ENCODE results near the gene HASPIN.
"Not testable (repeated sequence)": the region's sequence is repeated elsewhere in the genome, so short reads cannot be mapped to it uniquely, and the experiment has no call there.

Gene HASPIN

GRCh38 chr17:3698139-3698538, 25.6 kb upstream of the HASPIN start:
- TF ChIP-seq POLR2A (IDR thresholded peaks at IDR 0.05; ENCODE audit: low read depth, low read length), result no peak
- FAIRE-seq (no peak), DNase-seq (ENCODE audit: insufficient read length) (no peak)

- no peak for FAIRE-seq
- no peak for TF ChIP-seq POLR2AphosphoS5 (IDR thresholded peaks at IDR 0.05; ENCODE audit: low read depth, low read length)
- TF ChIP-seq POLR2A (IDR thresholded peaks at IDR 0.05; ENCODE audit: low read depth, low read length), result no peak
- DNase-seq (ENCODE audit: insufficient read length), result no peak
These were observed 23.8 kb upstream of the HASPIN start for GRCh38 chr17:3699951-3700350.

GRCh38 chr17:3702041-3702539, 21.6 kb upstream of the HASPIN start:
- not testable (repeated sequence) for FAIRE-seq

DNA sequence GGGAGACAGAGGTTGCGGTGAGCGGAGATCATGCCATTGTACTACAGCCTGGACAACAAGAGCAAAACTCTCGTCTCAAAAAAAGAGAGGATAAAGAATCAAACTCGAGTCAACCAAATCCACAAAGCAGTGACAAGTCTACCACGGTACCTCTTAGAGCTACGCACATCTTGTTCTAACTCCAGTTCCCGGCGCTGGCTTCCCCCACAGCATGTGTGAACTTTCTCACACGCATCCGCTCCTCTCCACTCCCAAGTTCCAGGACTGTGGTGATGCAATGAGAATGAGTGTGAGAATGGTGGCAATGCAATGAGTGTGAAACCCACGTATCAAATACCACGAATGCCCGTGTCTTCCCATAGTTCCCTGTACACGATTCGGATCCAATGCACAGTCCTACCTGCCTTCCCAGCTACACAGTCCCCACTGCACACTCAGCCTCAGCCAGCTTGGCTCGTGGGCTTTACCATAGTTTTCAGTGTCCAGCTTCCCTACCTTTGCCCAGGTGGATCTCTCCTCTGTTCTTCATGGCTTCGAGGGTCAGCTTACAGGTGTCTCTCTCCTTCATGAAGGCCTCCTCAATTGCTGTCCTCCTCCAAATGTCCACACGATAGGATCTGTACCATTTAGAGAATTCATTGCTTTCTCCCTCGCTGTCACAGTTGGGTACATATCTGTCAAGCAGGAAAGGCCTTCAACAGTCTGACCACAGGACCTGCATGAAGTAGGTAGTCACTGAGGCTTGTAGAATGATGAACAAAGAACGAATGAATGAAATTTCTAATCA, 18.6 kb upstream of the HASPIN start:
- TF ChIP-seq POLR2AphosphoS5 (IDR thresholded peaks at IDR 0.05; ENCODE audit: low read depth, low read length) (no peak), TAF1 (IDR thresholded peaks at IDR 0.05; ENCODE audit: borderline replicate concordance, low read depth, low read length) (no peak), POLR2A (IDR thresholded peaks at IDR 0.05; ENCODE audit: low read depth, low read length) (no peak)
- DNase-seq (ENCODE audit: insufficient read length) (no peak), FAIRE-seq (no peak)

More at GRCh38 chr17:3702041-3702539, 21.6 kb upstream of the HASPIN start:
- not testable (repeated sequence) for DNase-seq (ENCODE audit: insufficient read length)

DNA sequence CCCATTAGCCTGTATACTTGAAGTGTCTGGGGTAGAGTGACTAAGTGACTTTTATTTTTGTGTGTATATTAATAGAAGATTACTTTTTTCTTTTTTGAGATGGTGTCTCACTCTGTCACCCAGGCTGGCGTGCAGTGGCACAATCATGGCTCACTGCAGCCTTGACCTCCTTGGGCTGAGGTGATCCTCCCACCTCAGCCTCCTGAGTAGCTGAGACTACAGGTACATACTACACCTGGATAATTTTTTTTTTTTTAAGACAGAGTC, 18.1 kb upstream of the HASPIN start:
- FAIRE-seq; DNase-seq (ENCODE audit: insufficient read length): not testable (repeated sequence)

- TF ChIP-seq TAF1 (IDR thresholded peaks at IDR 0.05; ENCODE audit: borderline replicate concordance, low read depth, low read length) (no peak), POLR2A (IDR thresholded peaks at IDR 0.05; ENCODE audit: low read depth, low read length) (no peak), POLR2AphosphoS5 (IDR thresholded peaks at IDR 0.05; ENCODE audit: low read depth, low read length) (no peak)
These were observed 15.3 kb upstream of the HASPIN start for GRCh38 chr17:3708366-3708765.

GRCh38 chr17:3710951-3711383, 12.7 kb upstream of the HASPIN start:
- FAIRE-seq (peak; percentile 99), DNase-seq (ENCODE audit: insufficient read length) (peak; percentile 72)

More at GRCh38 chr17:3708366-3708765, 15.3 kb upstream of the HASPIN start:
- DNase-seq (ENCODE audit: insufficient read length), result no peak
- no peak for FAIRE-seq

DNA sequence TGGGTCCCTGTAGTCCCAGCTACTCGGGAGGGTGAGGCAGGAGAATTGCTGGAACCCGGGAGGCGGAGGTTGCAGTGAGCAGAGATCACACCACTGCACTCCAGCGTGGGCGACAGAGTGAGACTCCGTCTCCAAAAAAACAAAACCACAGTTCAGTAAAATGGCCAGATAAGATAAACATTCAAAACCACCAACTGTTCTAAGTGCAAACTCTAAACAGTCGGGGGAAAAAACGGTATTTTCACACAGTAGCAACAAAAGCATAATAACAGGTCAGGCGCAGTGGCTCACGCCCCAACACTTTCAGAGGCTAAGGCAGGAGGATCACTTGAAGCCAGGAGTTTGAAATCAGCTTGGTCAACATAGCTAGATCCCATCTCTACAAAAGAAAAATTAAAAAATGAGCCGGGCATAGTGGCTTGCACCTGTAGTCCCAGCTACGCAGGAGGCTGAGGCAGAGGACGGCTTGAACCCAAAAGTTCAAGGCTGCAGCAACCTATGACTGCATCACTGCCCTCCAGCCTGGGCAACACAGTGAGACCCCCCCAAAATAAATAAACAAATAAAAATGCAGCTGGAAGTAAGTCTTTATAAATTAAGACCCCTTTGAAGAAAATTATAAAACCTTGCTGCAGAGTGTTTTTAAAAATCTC, 10.8 kb upstream of the HASPIN start:
- DNase-seq (ENCODE audit: insufficient read length) (no peak), FAIRE-seq (peak; percentile 87)
- TF ChIP-seq POLR2AphosphoS5 (IDR thresholded peaks at IDR 0.05; ENCODE audit: low read depth, low read length) (no peak), POLR2A (IDR thresholded peaks at IDR 0.05; ENCODE audit: low read depth, low read length) (no peak), TAF1 (IDR thresholded peaks at IDR 0.05; ENCODE audit: borderline replicate concordance, low read depth, low read length) (no peak)

More at GRCh38 chr17:3710951-3711383, 12.7 kb upstream of the HASPIN start:
- no peak for TF ChIP-seq POLR2A (IDR thresholded peaks at IDR 0.05; ENCODE audit: low read depth, low read length)
- TF ChIP-seq POLR2AphosphoS5 (IDR thresholded peaks at IDR 0.05; ENCODE audit: low read depth, low read length), result no peak
- TF ChIP-seq TAF1 (IDR thresholded peaks at IDR 0.05; ENCODE audit: borderline replicate concordance, low read depth, low read length), result no peak

DNA sequence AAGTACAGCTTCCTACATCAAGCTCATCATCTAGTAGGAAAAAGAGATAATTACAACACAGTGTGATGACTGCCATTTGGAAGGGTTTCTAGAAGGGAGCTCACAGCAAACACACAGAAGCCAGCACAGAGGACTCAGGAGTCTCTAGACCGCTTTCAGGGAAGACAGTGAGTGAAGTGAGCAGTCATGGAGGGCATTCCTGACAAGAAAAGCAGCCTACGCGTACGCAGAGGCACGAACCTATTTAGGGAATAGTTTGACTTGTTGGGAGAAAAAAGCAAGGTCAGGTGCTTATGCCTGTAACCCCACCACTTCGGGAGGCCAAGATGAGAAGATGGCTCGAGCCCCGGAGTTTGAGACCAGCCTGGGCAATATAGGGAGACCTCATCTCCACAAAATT, 8.4 kb upstream of the HASPIN start:
- TF ChIP-seq TAF1 (IDR thresholded peaks at IDR 0.05; ENCODE audit: borderline replicate concordance, low read depth, low read length) (no peak), POLR2A (IDR thresholded peaks at IDR 0.05; ENCODE audit: low read depth, low read length) (no peak), POLR2AphosphoS5 (IDR thresholded peaks at IDR 0.05; ENCODE audit: low read depth, low read length) (no peak)
- DNase-seq (ENCODE audit: insufficient read length), result no peak
- no peak for FAIRE-seq

- no peak for DNase-seq (ENCODE audit: insufficient read length)
- no peak for FAIRE-seq
- TF ChIP-seq TAF1 (IDR thresholded peaks at IDR 0.05; ENCODE audit: borderline replicate concordance, low read depth, low read length) (no peak), POLR2AphosphoS5 (IDR thresholded peaks at IDR 0.05; ENCODE audit: low read depth, low read length) (no peak), POLR2A (IDR thresholded peaks at IDR 0.05; ENCODE audit: low read depth, low read length) (no peak)
These were observed 5.5 kb upstream of the HASPIN start for GRCh38 chr17:3718201-3718600.

DNA sequence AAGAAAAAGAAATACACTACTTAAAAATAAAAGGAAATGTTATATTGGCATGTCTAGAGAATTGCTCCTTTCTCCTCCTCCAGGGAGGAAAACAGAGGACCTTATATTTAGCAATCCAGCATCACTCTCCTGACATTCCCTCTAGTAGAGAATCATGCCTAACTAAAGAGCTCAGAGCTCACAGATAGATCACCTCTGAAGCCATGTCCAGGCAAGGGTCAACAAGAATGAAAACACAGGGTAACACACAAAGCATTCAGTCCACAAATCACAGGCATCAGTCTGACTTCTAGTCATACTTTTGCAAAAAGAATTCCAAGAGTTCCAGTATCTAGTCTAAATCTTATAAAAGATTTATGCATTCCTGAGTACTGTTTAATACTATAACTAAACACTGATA, 4.4 kb upstream of the HASPIN start:
- DNase-seq (ENCODE audit: insufficient read length) (no peak), FAIRE-seq (peak; percentile 46)
- TF ChIP-seq POLR2AphosphoS5 (IDR thresholded peaks at IDR 0.05; ENCODE audit: low read depth, low read length), result no peak
- TF ChIP-seq TAF1 (IDR thresholded peaks at IDR 0.05; ENCODE audit: borderline replicate concordance, low read depth, low read length), result no peak

DNA sequence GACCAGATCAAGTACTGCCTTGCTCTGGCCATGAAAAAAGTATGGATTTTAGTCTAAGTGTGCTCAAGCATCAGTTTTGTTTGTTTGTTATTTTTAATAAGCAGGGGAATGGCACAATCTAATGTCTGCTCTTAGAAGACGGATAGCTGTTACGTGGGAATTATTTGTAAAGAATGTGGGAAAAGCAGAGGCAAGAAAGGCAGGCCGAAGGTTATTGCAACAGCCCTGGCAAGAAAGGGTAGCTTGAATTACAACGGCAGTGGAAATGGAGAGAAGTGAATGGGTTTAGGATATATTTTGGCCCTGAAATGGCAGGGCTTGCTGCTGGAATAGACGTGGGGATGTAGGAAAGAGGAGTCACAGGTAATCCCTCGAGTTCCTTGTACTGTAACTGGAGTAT, 987 bp upstream of the HASPIN start:
- no peak for FAIRE-seq
- DNase-seq (ENCODE audit: insufficient read length), result no peak
- no peak for TF ChIP-seq TAF1 (IDR thresholded peaks at IDR 0.05; ENCODE audit: borderline replicate concordance, low read depth, low read length)
- TF ChIP-seq POLR2A (IDR thresholded peaks at IDR 0.05; ENCODE audit: low read depth, low read length), result no peak
- TF ChIP-seq POLR2AphosphoS5 (IDR thresholded peaks at IDR 0.05; ENCODE audit: low read depth, low read length), result no peak

DNA sequence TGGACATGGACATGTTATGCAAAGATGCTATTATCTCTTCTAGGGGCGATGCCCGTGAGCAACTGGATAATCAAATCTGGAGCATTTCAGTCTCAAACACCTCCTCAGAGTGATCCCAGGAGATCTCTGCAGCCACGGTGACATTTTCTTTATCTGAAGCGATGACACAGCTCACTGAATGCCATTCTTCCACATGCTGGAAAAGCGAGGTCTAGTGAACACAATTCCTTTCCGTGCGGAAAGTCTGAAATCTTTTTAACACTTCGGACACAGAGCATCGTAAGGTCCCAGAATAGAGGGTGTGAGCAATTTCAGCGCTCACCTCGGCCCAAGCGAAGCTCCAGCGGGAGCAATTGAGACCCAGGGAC, 531 bp upstream of the HASPIN start:
- FAIRE-seq (no peak), DNase-seq (ENCODE audit: insufficient read length) (no peak)
- TF ChIP-seq TAF1 (IDR thresholded peaks at IDR 0.05; ENCODE audit: borderline replicate concordance, low read depth, low read length), result no peak
- no peak for TF ChIP-seq POLR2AphosphoS5 (IDR thresholded peaks at IDR 0.05; ENCODE audit: low read depth, low read length)
- TF ChIP-seq POLR2A (IDR thresholded peaks at IDR 0.05; ENCODE audit: low read depth, low read length), result no peak

Measured in GM12892 (cell line).